GM18868 (cell line): ENCODE measurements around the gene TAS2R1.

Experiments used
- ATAC-seq: cut with Tn5 transposase; IDR thresholded peaks from one replicate; pipeline ENCODE4 v1.9.1; 2021; ENCODE audit warnings: mild to moderate bottlenecking, moderate library complexity; ENCODE audit not compliant: unreplicated experiment

TAS2R1 gene

GRCh38 chr5:9589049-9589835, 40.9 kb downstream of the TAS2R1 start:
- ATAC-seq = no peak

DNA sequence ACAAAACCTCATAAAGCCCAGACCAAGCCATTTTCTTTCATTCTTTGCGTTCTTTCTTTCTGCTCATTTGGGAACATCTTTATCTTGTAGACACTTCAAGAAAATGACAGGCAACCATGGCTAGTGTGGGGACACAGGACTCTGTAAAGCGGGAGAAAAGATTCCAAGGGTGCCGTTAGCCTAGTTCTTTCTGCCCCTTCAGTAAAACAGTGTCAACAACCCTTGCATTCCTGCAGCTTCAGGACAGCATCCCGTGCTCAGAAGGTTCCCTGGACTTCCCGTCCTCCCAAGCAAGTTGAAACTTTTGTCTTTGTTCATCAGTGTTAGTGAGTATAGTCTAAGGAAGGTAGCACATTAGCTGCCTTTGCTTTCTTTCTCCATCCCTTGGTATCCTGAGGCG, 41.9 kb downstream of the TAS2R1 start:
- ATAC-seq = no peak

DNA sequence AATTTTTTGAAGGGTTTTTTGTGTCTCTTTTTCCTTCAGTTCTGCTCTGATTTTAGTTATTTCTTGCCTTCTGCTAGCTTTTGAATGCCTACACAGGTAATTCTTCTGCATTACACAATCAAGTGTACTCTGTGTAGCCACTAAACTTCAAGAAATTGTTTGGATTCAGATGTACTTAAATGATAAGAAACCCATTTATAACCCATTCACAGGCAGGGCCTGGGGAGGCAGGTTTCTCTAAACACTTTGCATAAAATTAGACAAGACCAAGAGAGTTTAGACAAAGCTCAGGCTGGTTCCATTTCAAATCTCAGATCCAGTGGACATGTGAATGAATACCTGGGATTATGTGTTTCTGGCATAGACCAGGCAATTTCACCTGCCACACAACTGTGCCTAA, 43.0 kb downstream of the TAS2R1 start:
- no peak for ATAC-seq

GRCh38 chr5:9582406-9582805, 47.7 kb downstream of the TAS2R1 start:
- ATAC-seq = no peak
